SK-N-SH (cell line): ENCODE data around the gene CPPED1.

Experiments
- CHD2 ChIP-seq: fragments of 150-350 bp; IDR thresholded peaks from 2 replicates; pipeline ENCODE4 v1.6.1; 2018; ENCODE audit warnings: low read length; ENCODE audit not compliant: partially characterized antibody
- CTCF ChIP-seq: fragments of 200-600 bp; sonication (generic); IDR thresholded peaks from 2 replicates; pipeline ENCODE4 v1.6.1; 2017; ENCODE audit warnings: antibody characterized with exemption, mild to moderate bottlenecking, moderate library complexity
- EZH2phosphoT487 ChIP-seq: fragments of 200-600 bp; sonication (generic); IDR thresholded peaks from 2 replicates; pipeline ENCODE4 v1.6.1; 2017; ENCODE audit warnings: low read depth, mixed run types, mild to moderate bottlenecking, antibody characterized with exemption, moderate library complexity, borderline replicate concordance
- FOXJ3 ChIP-seq: sonication (generic); formaldehyde crosslinking; IDR thresholded peaks from 2 replicates; pipeline ENCODE4 v1.5.1; 2020; ENCODE audit warnings: mild to moderate bottlenecking, missing genetic modification reagents
- GABPA ChIP-seq: IDR thresholded peaks from 2 replicates; pipeline ENCODE4 v1.4.0; 2012; ENCODE audit warnings: low read depth, mild to moderate bottlenecking
- MAX ChIP-seq: IDR thresholded peaks from 2 replicates; pipeline ENCODE4 v1.4.0; 2012; ENCODE audit warnings: low read depth
- POLR2AphosphoS5 ChIP-seq: IDR thresholded peaks from 2 replicates; pipeline ENCODE4 v1.6.1; 2012; ENCODE audit warnings: low read depth, low read length
- RAD21 ChIP-seq: IDR thresholded peaks from 2 replicates; pipeline ENCODE4 v1.6.1; 2012; ENCODE audit warnings: mild to moderate bottlenecking, low read length
- RCOR1 ChIP-seq: fragments of 150-350 bp; IDR thresholded peaks from 2 replicates; pipeline ENCODE4 v1.6.1; 2017; ENCODE audit warnings: antibody characterized with exemption, low read length
- SMC3 ChIP-seq: IDR thresholded peaks from 2 replicates; pipeline ENCODE4 v1.6.1; 2012; ENCODE audit warnings: low read depth, low read length, improper control_type of control experiment
- YY1 ChIP-seq: IDR thresholded peaks from 2 replicates; pipeline ENCODE4 v1.4.0; 2012; ENCODE audit warnings: low read depth, mild to moderate bottlenecking
- ZBTB33 ChIP-seq: IDR thresholded peaks from 2 replicates; pipeline ENCODE4 v1.4.0; 2012; ENCODE audit warnings: low read depth, borderline replicate concordance
- TF ChIP-seq, protein P1 (sequence below): fragments of 150-350 bp; IDR thresholded peaks from 2 replicates; pipeline ENCODE4 v1.6.1; 2017; ENCODE audit warnings: antibody characterized with exemption, low read length, low read depth, borderline replicate concordance
- TF ChIP-seq, protein P2 (sequence below): IDR thresholded peaks from 2 replicates; pipeline ENCODE4 v1.6.1; 2012; ENCODE audit warnings: mild to moderate bottlenecking, low read depth, low read length, moderate library complexity

GRCh38 chr16:12798846-12799245, 4.8 kb downstream of the CPPED1 start:
- TF ChIP-seq YY1 (no peak), GABPA (no peak), CTCF (no peak), RCOR1 (no peak), EZH2phosphoT487 (no peak), MAX (no peak), RAD21 (no peak), FOXJ3 (no peak), CHD2 (no peak), POLR2AphosphoS5 (no peak), ZBTB33 (no peak), SMC3 (no peak)
- TF ChIP-seq, protein P1, sequence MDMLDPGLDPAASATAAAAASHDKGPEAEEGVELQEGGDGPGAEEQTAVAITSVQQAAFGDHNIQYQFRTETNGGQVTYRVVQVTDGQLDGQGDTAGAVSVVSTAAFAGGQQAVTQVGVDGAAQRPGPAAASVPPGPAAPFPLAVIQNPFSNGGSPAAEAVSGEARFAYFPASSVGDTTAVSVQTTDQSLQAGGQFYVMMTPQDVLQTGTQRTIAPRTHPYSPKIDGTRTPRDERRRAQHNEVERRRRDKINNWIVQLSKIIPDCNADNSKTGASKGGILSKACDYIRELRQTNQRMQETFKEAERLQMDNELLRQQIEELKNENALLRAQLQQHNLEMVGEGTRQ: no peak
- TF ChIP-seq, protein P2, sequence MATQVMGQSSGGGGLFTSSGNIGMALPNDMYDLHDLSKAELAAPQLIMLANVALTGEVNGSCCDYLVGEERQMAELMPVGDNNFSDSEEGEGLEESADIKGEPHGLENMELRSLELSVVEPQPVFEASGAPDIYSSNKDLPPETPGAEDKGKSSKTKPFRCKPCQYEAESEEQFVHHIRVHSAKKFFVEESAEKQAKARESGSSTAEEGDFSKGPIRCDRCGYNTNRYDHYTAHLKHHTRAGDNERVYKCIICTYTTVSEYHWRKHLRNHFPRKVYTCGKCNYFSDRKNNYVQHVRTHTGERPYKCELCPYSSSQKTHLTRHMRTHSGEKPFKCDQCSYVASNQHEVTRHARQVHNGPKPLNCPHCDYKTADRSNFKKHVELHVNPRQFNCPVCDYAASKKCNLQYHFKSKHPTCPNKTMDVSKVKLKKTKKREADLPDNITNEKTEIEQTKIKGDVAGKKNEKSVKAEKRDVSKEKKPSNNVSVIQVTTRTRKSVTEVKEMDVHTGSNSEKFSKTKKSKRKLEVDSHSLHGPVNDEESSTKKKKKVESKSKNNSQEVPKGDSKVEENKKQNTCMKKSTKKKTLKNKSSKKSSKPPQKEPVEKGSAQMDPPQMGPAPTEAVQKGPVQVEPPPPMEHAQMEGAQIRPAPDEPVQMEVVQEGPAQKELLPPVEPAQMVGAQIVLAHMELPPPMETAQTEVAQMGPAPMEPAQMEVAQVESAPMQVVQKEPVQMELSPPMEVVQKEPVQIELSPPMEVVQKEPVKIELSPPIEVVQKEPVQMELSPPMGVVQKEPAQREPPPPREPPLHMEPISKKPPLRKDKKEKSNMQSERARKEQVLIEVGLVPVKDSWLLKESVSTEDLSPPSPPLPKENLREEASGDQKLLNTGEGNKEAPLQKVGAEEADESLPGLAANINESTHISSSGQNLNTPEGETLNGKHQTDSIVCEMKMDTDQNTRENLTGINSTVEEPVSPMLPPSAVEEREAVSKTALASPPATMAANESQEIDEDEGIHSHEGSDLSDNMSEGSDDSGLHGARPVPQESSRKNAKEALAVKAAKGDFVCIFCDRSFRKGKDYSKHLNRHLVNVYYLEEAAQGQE: no peak
